ENCODE data around the gene OR2AT4. TPM values are rescaled to one million over a fixed set of nuclear protein-coding genes. Genes with fewer than 3 reads are reported as not detected.

Gene OR2AT4
- total RNA-seq, 2 donors from 2014 or later, result not detected

DNA sequence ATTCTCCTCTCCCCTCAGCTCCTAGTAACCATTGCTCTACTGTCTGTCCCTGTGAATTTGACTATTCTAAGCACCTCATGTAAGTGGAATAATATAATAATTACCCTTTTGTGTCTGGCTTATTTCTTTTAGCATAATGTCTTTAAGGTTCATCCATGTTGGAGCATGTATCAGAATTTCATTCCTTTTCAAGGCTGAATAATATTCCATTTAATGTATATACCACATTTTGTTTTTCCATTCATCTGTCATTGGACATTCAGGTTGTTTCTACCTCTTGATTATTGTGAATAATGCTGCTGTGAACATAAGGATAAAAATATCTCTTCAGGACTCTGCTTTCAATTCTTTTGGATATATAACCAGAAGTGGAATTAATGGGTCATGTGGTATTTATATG, 28.1 kb downstream of the OR2AT4 start:
- H3K27ac ChIP-seq (ENCODE audit: low read depth, low read length), result no peak overlapping the region
- TF ChIP-seq, protein P1, sequence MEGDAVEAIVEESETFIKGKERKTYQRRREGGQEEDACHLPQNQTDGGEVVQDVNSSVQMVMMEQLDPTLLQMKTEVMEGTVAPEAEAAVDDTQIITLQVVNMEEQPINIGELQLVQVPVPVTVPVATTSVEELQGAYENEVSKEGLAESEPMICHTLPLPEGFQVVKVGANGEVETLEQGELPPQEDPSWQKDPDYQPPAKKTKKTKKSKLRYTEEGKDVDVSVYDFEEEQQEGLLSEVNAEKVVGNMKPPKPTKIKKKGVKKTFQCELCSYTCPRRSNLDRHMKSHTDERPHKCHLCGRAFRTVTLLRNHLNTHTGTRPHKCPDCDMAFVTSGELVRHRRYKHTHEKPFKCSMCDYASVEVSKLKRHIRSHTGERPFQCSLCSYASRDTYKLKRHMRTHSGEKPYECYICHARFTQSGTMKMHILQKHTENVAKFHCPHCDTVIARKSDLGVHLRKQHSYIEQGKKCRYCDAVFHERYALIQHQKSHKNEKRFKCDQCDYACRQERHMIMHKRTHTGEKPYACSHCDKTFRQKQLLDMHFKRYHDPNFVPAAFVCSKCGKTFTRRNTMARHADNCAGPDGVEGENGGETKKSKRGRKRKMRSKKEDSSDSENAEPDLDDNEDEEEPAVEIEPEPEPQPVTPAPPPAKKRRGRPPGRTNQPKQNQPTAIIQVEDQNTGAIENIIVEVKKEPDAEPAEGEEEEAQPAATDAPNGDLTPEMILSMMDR (conservative IDR thresholded peaks at IDR 0.05), result no peak
- DNase-seq, result no peak
- no peaks in the 10 kb centered on the region for H3K9me3 ChIP-seq (ENCODE audit: control insufficient read depth, low read length)
- H3K9ac ChIP-seq (ENCODE audit: extremely low read depth, low read length, poor library complexity, severe bottlenecking), result no peak overlapping the region
- Mint-ChIP-seq H3K27ac (no peak overlapping the region), H3K4me3 (no peak overlapping the region), H3K4me1 (peaks cover 5% of the 10 kb centered on the region), H3K36me3 (ENCODE audit: low read depth) (no peaks in the 10 kb centered on the region), H3K9me3 (no peaks in the 10 kb centered on the region), H3K27me3 (ENCODE audit: insufficient read depth) (peaks cover 2% of the 10 kb centered on the region)
- no peaks in the 10 kb centered on the region for H3K27me3 ChIP-seq (ENCODE audit: control insufficient read depth, insufficient read depth, low read length, poor library complexity, severe bottlenecking)
- H3K4me3 ChIP-seq (ENCODE audit: low read length), result no peak overlapping the region
- H3K36me3 ChIP-seq (ENCODE audit: control insufficient read depth, insufficient read depth, low read length), result no peaks in the 10 kb centered on the region
- H3K4me1 ChIP-seq (ENCODE audit: control insufficient read depth, insufficient read depth, low read length), result no peaks in the 10 kb centered on the region

DNA sequence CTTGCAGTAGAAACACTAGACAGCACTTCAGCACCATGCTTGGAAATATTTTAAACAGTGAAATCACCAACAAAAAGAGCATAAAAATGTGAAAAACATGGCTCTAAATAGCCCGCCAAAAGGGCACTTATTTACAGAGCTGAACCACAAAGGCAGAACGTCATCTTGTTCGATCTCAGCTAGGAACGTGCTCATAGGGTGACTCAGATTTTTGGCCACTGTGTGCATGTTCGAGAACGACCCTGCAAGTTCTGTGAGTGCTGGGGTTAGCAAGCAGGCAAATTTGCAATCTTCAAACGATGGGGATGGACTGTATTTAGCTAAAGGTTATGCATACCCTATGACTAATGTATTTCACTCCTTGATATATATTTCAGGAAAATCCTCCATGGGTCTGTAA, 30.6 kb downstream of the OR2AT4 start:
- H3K36me3 Mint-ChIP-seq (ENCODE audit: low read depth), result no peaks in the 10 kb centered on the region
- no peaks in the 10 kb centered on the region for H3K4me1 Mint-ChIP-seq
- H3K27ac Mint-ChIP-seq, result no peak overlapping the region
- H3K4me3 Mint-ChIP-seq, result no peak overlapping the region
- Histone ChIP-seq H3K36me3 (ENCODE audit: control insufficient read depth, insufficient read depth, low read length) (no peaks in the 10 kb centered on the region), H3K4me3 (ENCODE audit: low read length) (no peak overlapping the region), H3K27me3 (ENCODE audit: control insufficient read depth, insufficient read depth, low read length, poor library complexity, severe bottlenecking) (no peaks in the 10 kb centered on the region), H3K9ac (ENCODE audit: extremely low read depth, low read length, poor library complexity, severe bottlenecking) (no peak overlapping the region), H3K27ac (ENCODE audit: low read depth, low read length) (no peak overlapping the region), H3K9me3 (ENCODE audit: control insufficient read depth, low read length) (no peaks in the 10 kb centered on the region), H3K4me1 (ENCODE audit: control insufficient read depth, insufficient read depth, low read length) (no peaks in the 10 kb centered on the region)
- WGBS, 2 experiments (ENCODE audit: insufficient coverage in 1 of 2, insufficient read length in 1 of 2), result 87 to 90% methylated on average over 6 to 7 of the region's 7 CpGs
- H3K9me3 Mint-ChIP-seq, result no peaks in the 10 kb centered on the region
- no peak for DNase-seq
- H3K27me3 Mint-ChIP-seq (ENCODE audit: insufficient read depth), result peaks cover 3% of the 10 kb centered on the region
- TF ChIP-seq, protein P1 (conservative IDR thresholded peaks at IDR 0.05), result no peak

DNA sequence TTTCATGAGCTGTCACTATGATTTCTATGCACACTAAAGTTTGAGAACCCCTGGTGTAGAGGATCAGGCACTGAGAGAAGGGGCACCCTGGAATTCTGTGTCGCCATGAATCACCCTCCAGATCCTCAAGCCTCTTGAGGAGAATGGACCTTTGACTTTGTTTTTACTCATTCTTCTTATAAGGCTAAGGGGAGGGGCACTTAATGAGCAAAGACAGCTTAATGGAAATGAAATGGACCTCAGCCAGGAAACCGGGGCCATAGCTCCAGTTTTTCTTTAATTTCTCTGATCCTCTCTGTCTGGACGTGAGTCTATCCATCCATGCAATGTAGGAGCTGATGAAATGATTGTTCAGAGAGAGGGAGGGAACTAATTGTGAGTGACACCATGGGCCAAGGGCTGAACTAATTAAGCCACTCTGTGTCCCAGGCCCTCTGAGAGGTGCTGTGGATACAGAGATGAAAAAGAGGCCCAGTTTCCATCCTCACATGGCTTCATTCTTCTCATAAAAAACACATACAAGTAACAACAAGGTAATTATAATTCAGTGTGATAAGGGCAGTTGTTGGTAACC, 32.8 kb downstream of the OR2AT4 start:
- WGBS, 2 experiments (ENCODE audit: insufficient coverage in 1 of 2, insufficient read length in 1 of 2), result 71 to 83% methylated on average over 2 to 3 of the region's 3 CpGs
- TF ChIP-seq, protein P1 (conservative IDR thresholded peaks at IDR 0.05), result no peak
- H3K27ac ChIP-seq (ENCODE audit: low read depth, low read length), result no peak overlapping the region

More for the DNA sequence above, 32.8 kb downstream of the OR2AT4 start:
- H3K4me1 ChIP-seq (ENCODE audit: control insufficient read depth, insufficient read depth, low read length), result no peaks in the 10 kb centered on the region
- DNase-seq, result no peak
- no peaks in the 10 kb centered on the region for H3K9me3 ChIP-seq (ENCODE audit: control insufficient read depth, low read length)
- Mint-ChIP-seq H3K4me1 (no peaks in the 10 kb centered on the region), H3K27ac (no peak overlapping the region), H3K4me3 (no peak overlapping the region), H3K9me3 (peaks cover 2% of the 10 kb centered on the region), H3K36me3 (ENCODE audit: low read depth) (no peaks in the 10 kb centered on the region), H3K27me3 (ENCODE audit: insufficient read depth) (peaks cover 3% of the 10 kb centered on the region)
- H3K36me3 ChIP-seq (ENCODE audit: control insufficient read depth, insufficient read depth, low read length), result no peaks in the 10 kb centered on the region
- H3K27me3 ChIP-seq (ENCODE audit: control insufficient read depth, insufficient read depth, low read length, poor library complexity, severe bottlenecking), result no peaks in the 10 kb centered on the region
- H3K4me3 ChIP-seq (ENCODE audit: low read length), result no peak overlapping the region
- H3K9ac ChIP-seq (ENCODE audit: extremely low read depth, low read length, poor library complexity, severe bottlenecking), result no peak overlapping the region

All from endodermal cell (in vitro differentiated cells).